SK-N-SH (cell line): ENCODE results near the gene ILK. TPM values are rescaled to one million over a fixed set of nuclear protein-coding genes. Genes with fewer than 3 reads are reported as not detected.

Experiments
- CTCF ChIA-PET: fragments of 300-600, 350-600 bp; formaldehyde crosslinking; extraction: SDS; loops from one replicate; lab custom pipeline; 2021; lab: Yijun Ruan, JAX
- POLR2A ChIA-PET: fragments of 350-600 bp; sonication (Branson Sonifier 250); formaldehyde crosslinking; extraction: SDS; loops from one replicate; lab custom pipeline; 2020; ENCODE audit warnings: antibody characterized with exemption, inconsistent platforms; lab: Yijun Ruan, JAX
- DNase-seq: peaks from one replicate; pipeline ENCODE4 v3.0.0; 2012
- H2AFZ ChIP-seq: fragments of 200-600 bp; sonication (generic); 2 replicates; pipeline ENCODE4 v1.8.1; 2016; ENCODE audit warnings: antibody characterized with exemption, mild to moderate bottlenecking, low read depth
- H3F3A ChIP-seq: fragments of 200-600 bp; sonication (generic); replicated peaks from 2 replicates; pipeline ENCODE3; 2016; ENCODE audit warnings: antibody characterized with exemption, mild to moderate bottlenecking; ENCODE audit not compliant: insufficient read depth
- H3K27ac ChIP-seq, 2 experiments: fragments of 200-500 bp in 1 of 2; fragments of 200-600 bp in 1 of 2; sonication (Bioruptor generic) in 1 of 2; sonication (generic), shearing (Covaris generic) in 1 of 2; 2 replicates each; pipeline versions ENCODE4 v1.5.1 to v1.6.1; 2014 to 2016; ENCODE audit warnings: low read depth in 2 of 2, inconsistent platforms in 1 of 2, low read length in 1 of 2, mild to moderate bottlenecking in 1 of 2, mixed read lengths in 1 of 2
- H3K27me3 ChIP-seq: fragments of 200-600 bp; sonication (generic), shearing (Covaris generic); 2 replicates; pipeline ENCODE4 v1.6.1; 2016; ENCODE audit warnings: mixed run types; ENCODE audit not compliant: insufficient read depth
- H3K36me3 ChIP-seq, 2 experiments: fragments of 200-500 bp in 1 of 2; fragments of 200-600 bp in 1 of 2; sonication (Bioruptor generic) in 1 of 2; sonication (generic) in 1 of 2; replicated peaks in 1 of 2; 2 replicates each; pipeline versions ENCODE3 to v1.5.1; 2014 to 2016; ENCODE audit warnings: low read length in 1 of 2, mild to moderate bottlenecking in 1 of 2; ENCODE audit not compliant: insufficient read depth in 2 of 2, control insufficient read depth in 1 of 2
- H3K4me1 ChIP-seq, 2 experiments: fragments of 200-500 bp in 1 of 2; fragments of 200-600 bp in 1 of 2; sonication (Bioruptor generic) in 1 of 2; sonication (generic), shearing (Covaris generic) in 1 of 2; 2 replicates each; pipeline versions ENCODE4 v1.5.1 to v1.6.1; 2014 to 2016; ENCODE audit warnings: low read depth in 1 of 2, low read length in 1 of 2, mixed run types in 1 of 2; ENCODE audit not compliant: insufficient read depth in 2 of 2, control insufficient read depth in 1 of 2
- H3K4me2 ChIP-seq: fragments of 200-600 bp; sonication (generic), shearing (Covaris generic); 2 replicates; pipeline ENCODE4 v1.6.1; 2017; ENCODE audit warnings: mixed run types
- H3K4me3 ChIP-seq, 2 experiments: fragments of 200-500 bp in 1 of 2; fragments of 200-600 bp in 1 of 2; sonication (Bioruptor generic) in 1 of 2; sonication (generic), shearing (Covaris generic) in 1 of 2; 2 replicates each; pipeline versions ENCODE4 v1.5.1 to v1.8.1; 2014 to 2016; ENCODE audit warnings: low read depth in 2 of 2, inconsistent platforms in 1 of 2, low read length in 1 of 2, mild to moderate bottlenecking in 1 of 2, mixed read lengths in 1 of 2, moderate library complexity in 1 of 2
- H3K79me2 ChIP-seq: fragments of 200-600 bp; sonication (generic); 2 replicates; pipeline ENCODE4 v1.8.1; 2017; ENCODE audit warnings: mild to moderate bottlenecking; ENCODE audit not compliant: insufficient read depth
- H3K9ac ChIP-seq: fragments of 200-600 bp; sonication (generic); 2 replicates; pipeline ENCODE4 v1.6.1; 2017; ENCODE audit warnings: mixed run types
- H3K9me2 ChIP-seq: fragments of 200-600 bp; sonication (generic); 2 replicates; pipeline ENCODE4 v1.6.1; 2017; ENCODE audit warnings: mixed run types
- H3K9me3 ChIP-seq: fragments of 200-600 bp; sonication (generic); 2 replicates; pipeline ENCODE4 v1.6.1; 2017; ENCODE audit warnings: mixed run types, mild to moderate bottlenecking, moderate library complexity
- H4K20me1 ChIP-seq: fragments of 200-600 bp; sonication (generic); 2 replicates; pipeline ENCODE4 v1.6.1; 2017; ENCODE audit warnings: mild to moderate bottlenecking, mixed run types; ENCODE audit not compliant: insufficient read depth
- CHD2 ChIP-seq: fragments of 150-350 bp; IDR thresholded peaks from 2 replicates; pipeline ENCODE4 v1.6.1; 2018; ENCODE audit warnings: low read length; ENCODE audit not compliant: partially characterized antibody
- EP300 ChIP-seq, 2 experiments: IDR thresholded peaks; 2 replicates each; pipeline versions ENCODE4 v1.4.0 to v1.6.1; 2012; ENCODE audit warnings: borderline replicate concordance in 1 of 2, low read depth in 1 of 2, low read length in 1 of 2
- FOXJ3 ChIP-seq: sonication (generic); formaldehyde crosslinking; IDR thresholded peaks from 2 replicates; pipeline ENCODE4 v1.5.1; 2020; ENCODE audit warnings: mild to moderate bottlenecking, missing genetic modification reagents
- GATA2 ChIP-seq: sonication (generic); formaldehyde crosslinking; IDR thresholded peaks from 2 replicates; pipeline ENCODE4 v1.5.0; 2020; ENCODE audit warnings: mild to moderate bottlenecking, missing genetic modification reagents
- JUND ChIP-seq: IDR thresholded peaks from 2 replicates; pipeline ENCODE4 v1.4.0; 2012
- NRF1 ChIP-seq: IDR thresholded peaks from 2 replicates; pipeline ENCODE4 v1.6.1; 2012; ENCODE audit warnings: low read depth, mild to moderate bottlenecking, low read length
- RAD21 ChIP-seq: IDR thresholded peaks from 2 replicates; pipeline ENCODE4 v1.6.1; 2012; ENCODE audit warnings: mild to moderate bottlenecking, low read length
- RCOR1 ChIP-seq: fragments of 150-350 bp; IDR thresholded peaks from 2 replicates; pipeline ENCODE4 v1.6.1; 2017; ENCODE audit warnings: antibody characterized with exemption, low read length
- RXRA ChIP-seq: IDR thresholded peaks from 2 replicates; pipeline ENCODE4 v1.4.0; 2012; ENCODE audit warnings: low read depth, mild to moderate bottlenecking, borderline replicate concordance
- SIN3A ChIP-seq: IDR thresholded peaks from 2 replicates; pipeline ENCODE4 v1.6.1; 2012; ENCODE audit warnings: low read depth, mild to moderate bottlenecking, low read length, moderate library complexity, borderline replicate concordance
- SMC3 ChIP-seq: IDR thresholded peaks from 2 replicates; pipeline ENCODE4 v1.6.1; 2012; ENCODE audit warnings: low read depth, low read length, improper control_type of control experiment
- TAF1 ChIP-seq: IDR thresholded peaks from 2 replicates; pipeline ENCODE4 v1.6.1; 2012; ENCODE audit warnings: low read depth, mild to moderate bottlenecking, low read length, moderate library complexity, borderline replicate concordance
- TCF12 ChIP-seq: IDR thresholded peaks from 2 replicates; pipeline ENCODE4 v1.4.0; 2012
- TEAD4 ChIP-seq: IDR thresholded peaks from 2 replicates; pipeline ENCODE4 v1.4.0; 2012; ENCODE audit warnings: mild to moderate bottlenecking, borderline replicate concordance; ENCODE audit not compliant: insufficient read depth
- YY1 ChIP-seq: IDR thresholded peaks from 2 replicates; pipeline ENCODE4 v1.4.0; 2012; ENCODE audit warnings: low read depth, mild to moderate bottlenecking
- WGBS: methylation state at CpG from one replicate; pipeline ENCODE4 v1.1.6; 2017; ENCODE audit warnings: low lambda C conversion rate; 5-methylcytosine and 5-hydroxymethylcytosine counted together
- polyA plus RNA-seq, 3 experiments: library from polyadenylated mRNA; depleted of rRNA; stranded (reverse); fragments of >200 nt; gene quantifications; 2 replicates each; pipeline ENCODE4 v1.2.3, GENCODE V29; 2012
- TF ChIP-seq, protein P1 (sequence below): fragments of 150-350 bp; IDR thresholded peaks from 2 replicates; pipeline ENCODE4 v1.6.1; 2017; ENCODE audit warnings: antibody characterized with exemption, low read length, low read depth, borderline replicate concordance

ILK gene
- polyA plus RNA-seq, 1 of the 3 experiments (the other 2 are of a cell fraction), result 241 TPM

DNA sequence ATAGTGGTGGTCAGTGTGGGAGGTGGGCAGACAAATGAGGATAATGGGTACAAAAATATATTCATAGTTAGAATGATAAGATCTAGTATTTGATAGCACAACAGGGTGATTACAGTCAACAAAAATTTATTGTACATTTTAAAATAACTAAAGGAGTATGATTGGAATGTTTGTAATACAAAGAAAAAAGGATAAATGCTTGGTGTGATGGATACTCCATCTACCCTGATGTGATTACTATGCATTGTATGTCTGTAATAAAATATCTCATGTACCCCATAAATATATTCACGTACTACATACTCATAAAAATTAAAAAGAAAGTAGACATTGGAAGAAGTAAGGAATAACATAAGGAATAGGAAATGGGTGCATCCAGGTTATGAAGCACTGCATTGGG lies 15.6 kb upstream of the ILK start (continued):
- TF ChIP-seq, protein P1, sequence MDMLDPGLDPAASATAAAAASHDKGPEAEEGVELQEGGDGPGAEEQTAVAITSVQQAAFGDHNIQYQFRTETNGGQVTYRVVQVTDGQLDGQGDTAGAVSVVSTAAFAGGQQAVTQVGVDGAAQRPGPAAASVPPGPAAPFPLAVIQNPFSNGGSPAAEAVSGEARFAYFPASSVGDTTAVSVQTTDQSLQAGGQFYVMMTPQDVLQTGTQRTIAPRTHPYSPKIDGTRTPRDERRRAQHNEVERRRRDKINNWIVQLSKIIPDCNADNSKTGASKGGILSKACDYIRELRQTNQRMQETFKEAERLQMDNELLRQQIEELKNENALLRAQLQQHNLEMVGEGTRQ, result no peak
- no peak for TF ChIP-seq RXRA
- TF ChIP-seq NRF1, result no peak
- TF ChIP-seq, all 33 proteins: peak for 2

DNA sequence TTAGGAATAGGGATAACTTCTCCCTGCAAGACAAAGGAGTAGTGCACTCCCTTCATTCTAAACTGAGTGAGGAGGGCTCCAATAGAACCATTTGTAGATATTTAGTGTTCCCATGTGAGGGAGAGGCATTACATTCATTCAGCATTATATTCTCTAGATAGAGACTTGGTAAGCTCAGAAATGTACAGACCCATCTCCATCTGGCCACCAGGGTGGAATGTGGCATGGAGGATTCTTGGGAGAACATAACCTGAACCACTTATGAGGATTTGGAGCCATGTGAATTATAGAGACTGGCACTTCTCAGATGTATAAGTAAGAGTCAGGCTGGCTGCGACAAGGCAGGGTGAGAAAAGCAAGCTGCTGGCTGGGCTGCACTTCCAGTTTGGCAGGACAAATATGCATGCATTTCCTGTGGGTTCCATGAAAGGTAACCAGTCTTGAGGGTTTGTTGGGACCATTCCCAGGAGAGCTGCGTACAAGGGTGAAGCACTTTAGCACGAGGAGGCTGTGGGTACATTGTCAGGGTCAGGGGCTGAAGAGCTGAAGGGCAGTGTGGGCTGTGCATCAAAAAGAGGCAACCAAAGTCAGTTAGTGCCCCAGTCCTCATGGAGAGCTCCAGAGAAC lies 9.3 kb upstream of the ILK start:
- no peak overlapping the region for H3K4me3 ChIP-seq
- POLR2A ChIA-PET, result interaction anchor here (1.2 kb wide), 1 partner anchor 10 kb away, joined by 5 read pairs; no protein-coding TSS in a partner anchor

DNA sequence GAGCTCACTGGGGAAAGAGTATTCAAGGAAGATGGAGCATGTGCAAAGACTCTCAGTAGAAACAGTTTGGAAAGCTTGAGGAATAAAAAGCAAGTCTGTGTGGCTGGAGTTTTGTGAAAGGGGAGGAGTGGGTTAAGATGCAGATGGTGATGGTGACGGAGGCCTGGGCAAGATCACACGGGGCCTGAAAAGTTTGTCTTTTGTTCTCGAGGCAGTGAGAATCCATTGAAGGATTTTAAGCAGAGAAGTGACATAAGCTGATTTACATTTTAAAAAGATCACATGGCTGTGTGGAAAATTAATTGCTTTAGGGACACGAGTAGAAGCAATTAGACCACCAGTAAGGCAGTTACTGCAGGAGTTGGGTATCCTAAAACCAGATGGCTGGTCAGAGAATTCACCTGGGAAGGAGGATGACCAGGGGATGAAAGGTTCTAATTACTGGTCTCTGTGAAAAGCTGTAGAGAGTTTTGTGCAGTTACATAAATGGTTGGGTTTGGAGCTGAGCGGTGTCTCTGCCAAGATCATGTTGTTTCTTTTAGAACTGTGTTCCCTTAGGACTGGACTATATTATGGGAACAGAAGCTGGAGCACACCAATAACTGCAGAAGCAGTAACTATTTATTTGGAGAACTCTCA lies 7.2 kb upstream of the ILK start:
- no peaks in the 10 kb centered on the region for H3K9me3 ChIP-seq
- no peaks in the 10 kb centered on the region for H3K9me2 ChIP-seq
- 94% methylated on average over 5 of the region's 5 CpGs for WGBS
- H3K36me3 ChIP-seq, result peaks cover 23 to 74% of the 10 kb centered on the region in 2 experiments
- no peaks in the 10 kb centered on the region for H3F3A ChIP-seq
- H3K4me3 ChIP-seq, result no peak overlapping the region
- H3K27me3 ChIP-seq, result no peaks in the 10 kb centered on the region
- H4K20me1 ChIP-seq, result no peaks in the 10 kb centered on the region
- no peak for DNase-seq
- POLR2A ChIA-PET, result interaction anchor here (0.8 kb wide), 1 partner anchor 87 kb away, joined by 3 read pairs; the partner anchor contains the start of gene MRPL17
- CTCF ChIA-PET, result interaction anchor here (0.9 to 2.5 kb wide), 3 partner anchors 13 to 65 kb away, joined by 3 to 9 read pairs (median 3); no protein-coding TSS in a partner anchor
- H3K27ac ChIP-seq, result no peak overlapping the region
- TF ChIP-seq RAD21, result no peak
- no peak for TF ChIP-seq SIN3A
- TF ChIP-seq YY1, result no peak
- TF ChIP-seq NRF1, result no peak
- no peak for TF ChIP-seq TCF12
- TF ChIP-seq JUND, result no peak
- no peak for TF ChIP-seq RCOR1
- no peak for TF ChIP-seq EP300 (IDR thresholded peaks at IDR 0.05; ENCODE audit: borderline replicate concordance in 1 of 2, low read depth in 1 of 2, low read length in 1 of 2)
- TF ChIP-seq, protein P1, result no peak
- no peak for TF ChIP-seq TAF1
- TF ChIP-seq CHD2, result no peak
- TF ChIP-seq SMC3, result no peak
- no peak for TF ChIP-seq TEAD4
- no peak for TF ChIP-seq GATA2 (CRISPR knock-in tag)
- H3K4me1 ChIP-seq, result no peaks in the 10 kb centered on the region; a peak in 1 of 4 replicates
- H3K4me2 ChIP-seq, result no peak overlapping the region
- peaks cover 33% of the 10 kb centered on the region for H3K79me2 ChIP-seq
- H3K9ac ChIP-seq, result no peak overlapping the region
- no peak overlapping the region for H2AFZ ChIP-seq

More for the DNA sequence above, 9.3 kb upstream of the ILK start:
- H3K27me3 ChIP-seq, result no peaks in the 10 kb centered on the region
- H3K79me2 ChIP-seq, result peaks cover 14% of the 10 kb centered on the region; the same call in 1 of the 2 replicates
- H3K9ac ChIP-seq, result no peak overlapping the region
- 92% methylated on average over 2 of the region's 3 CpGs for WGBS
- no peak overlapping the region for H3K4me2 ChIP-seq
- no peak for DNase-seq
- H3K9me3 ChIP-seq, result no peaks in the 10 kb centered on the region; the same call in 1 of the 2 replicates
- peaks cover 21 to 53% of the 10 kb centered on the region in 2 experiments for H3K36me3 ChIP-seq
- no peaks in the 10 kb centered on the region for H3K4me1 ChIP-seq
- no peaks in the 10 kb centered on the region for H4K20me1 ChIP-seq
- H3K9me2 ChIP-seq, result no peaks in the 10 kb centered on the region
- CTCF ChIA-PET, result interaction anchor here (1.0 kb wide), 1 partner anchor 15 kb away, joined by 3 read pairs; no protein-coding TSS in a partner anchor
- no peak overlapping the region for H3K27ac ChIP-seq
- no peak overlapping the region for H2AFZ ChIP-seq
- no peak for TF ChIP-seq FOXJ3 (CRISPR knock-in tag)
- TF ChIP-seq, all 33 proteins: peak for 0
- H3F3A ChIP-seq, result peaks cover 6% of the 10 kb centered on the region
